ENCODE data around the gene SHISAL2B.
"Not testable (repeated sequence)": the region's sequence is repeated elsewhere in the genome, so short reads cannot be mapped to it uniquely, and the experiment has no call there.

Gene SHISAL2B

DNA sequence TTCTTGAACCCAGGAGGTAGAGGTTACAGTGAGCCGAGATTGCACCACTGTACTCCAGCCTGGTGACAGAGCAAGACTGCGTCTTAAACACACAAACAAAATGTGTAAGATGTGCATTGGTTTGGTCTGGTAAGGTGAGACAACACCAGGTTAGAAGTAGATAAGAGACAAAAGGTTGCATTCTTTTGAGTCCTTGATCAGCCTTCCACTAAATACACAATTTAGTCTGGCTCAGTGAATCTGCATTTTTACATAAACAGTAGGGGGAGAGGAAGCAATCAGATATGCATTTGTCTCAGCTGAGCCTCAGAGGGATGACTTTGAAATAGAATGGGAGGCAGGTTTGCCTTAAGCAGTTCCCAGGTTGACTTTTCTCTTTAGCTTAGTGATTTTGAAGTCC lies 15.8 kb downstream of the SHISAL2B start:
- not testable (repeated sequence) for DNase-seq

DNA sequence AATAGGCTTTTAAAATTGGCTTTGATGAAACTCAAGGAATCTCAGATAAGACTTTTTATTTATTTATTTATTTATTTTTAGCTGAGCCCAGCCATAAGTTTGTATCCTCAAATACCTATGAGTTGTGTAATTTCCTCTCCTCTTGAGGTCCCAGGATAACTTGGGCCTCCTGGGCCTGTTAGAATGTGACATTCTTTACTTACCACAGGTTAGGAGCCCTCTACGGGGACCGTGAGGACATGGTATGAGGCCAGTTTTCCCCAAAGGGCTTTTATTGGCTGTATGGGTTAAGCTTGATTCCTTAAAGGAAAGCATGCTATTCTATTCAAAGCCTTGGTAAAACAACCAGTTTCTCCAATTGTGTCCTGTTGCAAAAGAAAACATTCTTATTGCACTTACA lies 16.9 kb downstream of the SHISAL2B start:
- no peak for DNase-seq

DNA sequence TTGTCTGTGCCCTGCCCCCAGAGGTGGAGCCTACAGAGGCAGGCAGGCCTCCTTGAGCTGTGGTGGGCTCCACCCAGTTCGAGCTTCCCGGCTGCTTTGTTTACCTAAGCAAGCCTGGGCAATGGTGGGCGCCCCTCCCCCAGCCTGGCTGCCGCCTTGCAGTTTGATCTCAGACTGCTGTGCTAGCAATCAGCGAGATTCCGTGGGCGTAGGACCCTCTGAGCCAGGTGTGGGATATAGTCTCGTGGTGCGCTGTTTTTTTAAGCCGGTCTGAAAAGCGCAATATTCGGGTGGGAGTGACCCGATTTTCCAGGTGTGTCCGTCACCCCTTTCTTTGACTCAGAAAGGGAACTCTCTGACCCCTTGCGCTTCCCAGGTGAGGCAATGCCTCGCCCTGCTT lies 24.2 kb downstream of the SHISAL2B start:
- not testable (repeated sequence) for DNase-seq

DNA sequence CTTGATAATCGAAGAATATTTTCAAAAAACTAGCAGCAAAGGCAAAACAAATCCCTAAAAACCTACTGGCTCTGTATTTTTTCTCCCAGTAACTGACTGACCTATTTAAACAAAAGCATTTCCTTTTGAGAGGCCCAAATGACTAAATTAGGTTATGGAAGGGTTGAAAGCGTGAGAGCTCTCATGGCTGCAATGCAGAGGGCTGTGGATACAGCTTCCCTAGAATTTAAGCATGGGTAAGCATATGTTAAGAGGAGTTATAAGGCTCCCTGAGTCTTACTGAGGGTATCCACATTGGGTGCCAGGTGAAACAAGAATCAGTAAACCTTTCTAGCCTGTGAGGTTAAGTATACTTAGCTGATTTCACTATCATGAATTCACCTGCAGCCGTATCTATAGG lies 32.3 kb downstream of the SHISAL2B start:
- no peak for DNase-seq

DNA sequence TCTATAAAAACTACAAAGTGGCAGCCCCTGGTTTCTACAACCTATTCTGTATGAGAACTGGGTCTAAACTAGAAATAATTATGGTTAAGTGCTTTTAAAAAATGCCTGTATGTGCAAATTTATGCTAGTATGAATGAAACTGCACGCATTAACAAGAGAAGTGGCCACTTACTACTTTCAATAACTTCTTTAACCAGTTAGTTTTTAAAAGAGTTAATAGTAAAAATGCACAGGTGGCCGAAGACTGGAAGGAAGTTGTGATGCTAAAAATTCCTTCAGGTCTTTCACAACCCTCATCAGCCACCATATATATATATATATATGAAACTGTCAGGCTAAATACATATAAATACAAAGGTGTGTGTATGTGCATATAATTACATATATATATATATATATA lies 36.8 kb downstream of the SHISAL2B start:
- DNase-seq = no peak

DNA sequence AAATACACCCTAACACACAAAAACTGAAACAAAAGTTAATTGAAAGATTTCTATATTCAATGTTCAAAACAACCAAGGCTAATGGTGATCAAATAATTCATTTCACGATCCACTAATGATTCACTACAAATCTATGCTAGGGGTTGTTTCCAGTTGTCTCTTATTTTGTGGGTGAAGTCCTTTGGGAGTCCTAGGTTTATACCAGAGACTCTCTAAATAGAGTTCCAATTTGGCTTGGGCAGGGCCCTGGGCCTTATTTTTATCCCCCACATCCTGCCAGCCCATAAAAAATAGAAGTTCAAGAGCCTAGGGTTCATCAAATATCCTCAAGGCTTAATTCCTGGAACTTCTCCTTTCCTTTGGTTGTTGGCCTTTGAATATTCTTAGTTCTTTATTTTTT lies 52.1 kb downstream of the SHISAL2B start:
- no peak for DNase-seq

DNA sequence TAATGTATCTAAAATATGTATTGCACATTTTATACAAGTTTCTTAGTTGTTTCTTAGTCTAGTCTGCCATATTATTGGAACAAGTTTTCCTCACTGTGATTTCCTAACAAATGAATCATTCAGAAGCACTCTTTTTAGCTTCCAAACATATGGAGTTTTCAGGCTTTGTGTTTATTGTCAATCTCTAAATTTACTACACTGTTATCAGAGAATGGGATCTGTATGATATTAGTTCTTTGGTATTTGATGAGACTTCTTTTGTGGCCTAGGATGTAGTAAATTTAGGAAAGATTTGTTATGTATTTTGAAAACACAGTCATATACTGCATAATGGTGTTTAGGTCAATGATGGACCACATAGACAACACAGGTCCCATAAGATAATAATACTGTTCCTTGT lies 52.5 kb downstream of the SHISAL2B start:
- DNase-seq = no peak

GRCh38 chr5:64744914-64745313 lies 54.6 kb downstream of the SHISAL2B start:
- DNase-seq = no peak

DNA sequence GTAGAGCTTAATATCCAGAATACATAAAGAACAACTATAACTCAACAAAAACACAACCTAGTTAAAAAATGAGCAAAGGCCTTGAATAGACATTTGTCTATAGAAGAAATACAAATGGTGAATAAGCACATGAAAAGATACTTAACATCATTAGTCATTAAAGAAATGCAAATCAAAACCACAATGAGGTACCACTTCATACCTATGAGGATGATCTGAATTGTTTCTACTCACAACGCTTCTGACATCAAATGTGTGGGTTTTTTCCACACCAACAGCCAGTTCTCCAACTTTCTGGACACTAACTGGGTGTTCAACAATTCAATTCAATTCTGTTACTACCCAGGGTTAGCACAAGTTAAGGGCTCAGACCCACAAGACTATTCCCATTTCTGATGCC lies 56.1 kb downstream of the SHISAL2B start:
- no peak for DNase-seq

GRCh38 chr5:64749385-64749784 lies 59.1 kb downstream of the SHISAL2B start:
- DNase-seq = no peak

DNA sequence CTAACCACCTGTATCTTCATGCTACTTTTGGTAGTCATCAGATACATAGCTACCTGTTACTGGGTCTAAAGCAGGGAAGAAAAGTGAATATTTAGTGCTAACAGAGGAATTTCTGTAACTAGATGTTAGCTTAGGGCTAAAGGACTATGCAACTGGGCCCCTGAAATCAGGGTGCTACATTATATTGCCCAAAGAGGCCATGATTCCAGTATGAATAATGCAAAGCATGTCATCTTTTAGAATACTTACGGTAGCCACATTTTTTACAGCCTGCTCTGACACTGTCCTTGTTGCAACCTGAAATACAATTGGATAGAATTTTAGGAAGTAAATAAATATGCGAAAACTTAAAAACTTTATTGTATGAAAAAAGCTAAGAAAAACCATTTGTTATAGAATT lies 63.8 kb downstream of the SHISAL2B start:
- DNase-seq = no peak

DNA sequence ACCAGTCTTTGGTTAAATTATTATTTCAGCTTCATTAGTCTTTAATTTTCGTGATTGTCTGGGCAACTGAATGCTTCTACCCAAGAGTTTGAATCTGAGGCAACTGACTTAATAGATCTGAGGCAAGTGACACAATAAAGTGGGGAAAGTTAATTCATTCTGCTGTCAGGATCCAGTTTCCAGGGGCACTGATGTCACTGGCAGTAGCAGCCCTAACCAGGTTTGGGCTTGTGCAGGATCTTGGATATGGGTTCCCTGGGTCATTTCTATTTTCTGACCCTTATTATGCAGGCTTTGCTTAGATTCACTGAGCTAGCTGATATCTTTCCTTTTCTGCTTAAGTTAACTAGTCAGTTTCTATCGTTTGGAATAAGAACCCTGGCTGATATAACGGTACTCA lies 68.6 kb downstream of the SHISAL2B start:
- no peak for DNase-seq

- no peak for DNase-seq
Observed at GRCh38 chr5:64759960-64760660, 69.8 kb downstream of the SHISAL2B start.

DNA sequence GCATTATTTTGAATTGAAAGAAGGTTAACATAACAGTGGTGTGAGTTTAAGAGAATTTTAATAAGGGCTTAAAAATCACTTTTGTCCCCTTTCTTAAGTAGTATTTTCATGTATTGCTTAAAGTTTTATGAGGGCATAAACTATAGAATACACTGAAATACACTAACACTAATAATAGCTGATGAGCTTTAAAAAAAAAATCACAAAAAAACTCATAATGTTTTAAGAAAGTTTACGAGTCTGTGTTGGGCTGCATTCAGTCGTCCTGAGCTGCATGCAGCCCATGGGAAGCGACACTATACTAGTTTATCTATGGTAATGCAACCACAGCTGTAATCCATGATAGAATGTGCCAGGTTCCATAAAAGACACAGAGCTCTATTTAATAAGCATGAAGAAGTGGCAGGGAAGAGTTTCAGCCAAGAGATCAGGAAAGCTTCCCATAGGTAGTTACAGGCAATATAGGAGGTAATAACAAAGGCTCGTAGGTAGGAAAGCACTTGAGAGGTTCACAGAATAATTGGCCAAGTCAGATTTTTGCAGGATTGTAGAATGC lies 73.7 kb downstream of the SHISAL2B start:
- no peak for DNase-seq

DNA sequence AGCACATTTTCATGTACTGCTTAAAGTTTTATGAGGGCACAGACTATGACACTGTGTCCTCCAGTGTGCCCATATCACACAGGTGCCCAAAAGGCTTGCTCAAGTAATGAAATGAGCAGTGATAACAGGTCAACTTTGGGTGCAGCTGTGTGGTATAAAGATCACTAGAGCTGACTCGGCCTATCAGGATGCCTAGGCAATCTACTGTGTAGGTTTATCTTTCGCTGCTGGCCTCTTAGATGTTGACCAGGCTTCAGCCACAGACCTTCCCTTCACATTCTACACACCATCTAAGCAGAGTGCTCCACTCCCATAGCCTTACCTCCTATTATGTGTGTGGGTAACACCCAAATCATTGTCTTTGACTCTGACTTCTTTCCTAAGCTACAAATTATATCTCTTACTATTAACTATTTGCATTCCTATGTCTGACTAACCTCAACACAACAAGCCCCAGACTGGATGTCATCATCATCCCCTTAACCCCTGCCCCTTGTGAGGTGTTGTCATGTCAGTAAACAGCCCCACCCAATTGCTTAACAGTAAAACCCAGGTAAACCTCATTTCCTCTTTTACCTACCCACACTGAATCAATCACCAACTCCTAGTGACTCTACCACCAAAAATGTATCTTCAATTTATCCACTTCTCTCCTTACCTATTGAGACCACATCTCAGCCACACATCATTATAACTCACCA lies 75.7 kb downstream of the SHISAL2B start:
- DNase-seq = no peak

- no peak for DNase-seq
Observed at GRCh38 chr5:64766941-64767340, 76.6 kb downstream of the SHISAL2B start.
